GM19239 (cell line): ENCODE measurements around the gene GNG3.
"Not testable (repeated sequence)": the region's sequence is repeated elsewhere in the genome, so short reads cannot be mapped to it uniquely, and the experiment has no call there.

Experiments used
- DNase-seq: peaks from one replicate; pipeline ENCODE4 v3.0.0; 2011; ENCODE audit warnings: low spot score; ENCODE audit not compliant: insufficient read length
- FAIRE-seq: peaks from 2 replicates; lab custom pipeline; 2011; peaks lifted over from hg19 to GRCh38; lab: Jason Lieb, UNC

Gene GNG3

DNA sequence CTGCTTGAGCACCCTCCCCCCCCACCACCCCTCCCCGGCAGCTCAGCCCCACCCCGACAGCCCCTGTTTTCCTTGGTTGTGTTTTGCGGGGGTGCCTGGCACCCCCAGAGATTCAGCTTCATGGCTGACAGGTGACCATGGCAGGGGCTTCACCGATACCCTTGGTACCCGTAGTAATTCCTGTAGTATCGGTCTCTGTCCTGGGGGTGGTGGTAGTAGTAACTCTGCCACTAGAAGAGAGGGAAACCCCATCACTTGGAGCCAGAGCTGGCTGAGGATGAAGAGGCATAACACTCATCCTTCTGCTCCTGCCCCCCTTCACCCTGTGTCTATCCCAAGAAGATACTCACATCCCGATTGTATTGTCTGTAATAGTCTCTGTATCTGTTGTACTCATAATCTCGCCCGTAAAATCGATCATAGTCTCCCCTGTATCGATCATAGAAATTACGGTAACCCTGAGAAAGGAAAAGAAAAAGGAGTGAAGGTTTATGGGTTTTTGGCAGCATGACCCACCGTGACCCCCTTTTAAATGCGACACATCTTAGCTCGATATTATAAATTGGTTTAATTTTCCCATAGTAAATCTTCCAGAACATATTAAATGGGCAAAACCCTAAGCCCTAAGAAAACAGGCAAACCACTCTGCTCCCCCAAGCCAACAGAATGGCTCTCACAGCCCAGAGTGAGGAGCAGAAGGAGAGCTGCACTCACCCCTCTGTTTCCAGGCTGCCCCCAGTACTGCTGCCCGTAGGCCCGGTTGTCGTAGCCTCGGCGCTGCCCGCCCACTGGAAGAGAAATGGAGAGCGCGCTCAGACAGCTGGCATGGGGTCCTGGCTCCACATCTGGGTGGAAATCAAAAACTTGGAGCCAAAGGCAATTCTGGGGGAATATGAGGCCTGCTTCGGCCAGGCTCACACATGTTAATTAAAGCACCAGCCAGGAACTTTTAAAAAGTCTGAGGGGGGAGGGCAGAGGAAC, 8.0 kb downstream of the GNG3 start:
- FAIRE-seq, result no peak
- no peak for DNase-seq

DNA sequence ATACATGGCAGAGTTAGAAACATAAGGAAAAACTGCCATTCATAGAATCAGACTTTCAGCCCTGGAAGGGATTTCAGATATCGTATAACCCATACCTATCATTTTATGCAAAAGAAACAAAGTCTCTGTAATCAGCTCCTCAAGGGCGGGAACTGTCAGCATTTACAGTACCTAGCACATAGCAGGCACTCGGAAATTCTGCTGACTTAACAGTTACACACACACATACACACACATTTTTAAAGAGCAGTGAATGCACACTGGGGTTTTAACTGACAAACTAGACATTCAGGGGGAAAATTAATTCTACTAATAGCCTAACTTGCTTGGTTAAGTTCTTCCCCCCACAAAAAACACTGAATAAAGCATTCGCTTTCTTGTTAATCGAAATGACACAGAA, 8.7 kb downstream of the GNG3 start:
- DNase-seq, result no peak
- no peak for FAIRE-seq

DNA sequence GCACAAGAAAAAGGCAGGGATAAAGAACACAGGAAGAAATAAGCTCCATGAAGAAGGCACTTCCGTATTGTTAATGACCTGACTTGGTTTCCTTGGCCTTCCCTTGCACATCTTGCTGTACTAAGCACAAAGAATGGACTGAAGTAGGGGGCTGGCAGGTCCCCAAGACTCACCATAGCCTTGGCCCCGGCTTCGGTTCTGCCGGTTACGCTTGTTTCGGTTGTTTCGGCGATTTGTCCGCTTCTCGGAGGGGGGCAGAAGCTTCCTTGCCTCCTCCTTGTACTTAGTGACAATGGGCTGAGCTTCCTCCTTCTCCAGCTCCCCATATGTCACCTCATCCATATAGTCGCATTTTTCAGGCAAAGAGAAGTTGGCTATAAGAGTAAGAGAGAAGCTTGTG, 9.3 kb downstream of the GNG3 start:
- FAIRE-seq (no peak), DNase-seq (no peak)

DNA sequence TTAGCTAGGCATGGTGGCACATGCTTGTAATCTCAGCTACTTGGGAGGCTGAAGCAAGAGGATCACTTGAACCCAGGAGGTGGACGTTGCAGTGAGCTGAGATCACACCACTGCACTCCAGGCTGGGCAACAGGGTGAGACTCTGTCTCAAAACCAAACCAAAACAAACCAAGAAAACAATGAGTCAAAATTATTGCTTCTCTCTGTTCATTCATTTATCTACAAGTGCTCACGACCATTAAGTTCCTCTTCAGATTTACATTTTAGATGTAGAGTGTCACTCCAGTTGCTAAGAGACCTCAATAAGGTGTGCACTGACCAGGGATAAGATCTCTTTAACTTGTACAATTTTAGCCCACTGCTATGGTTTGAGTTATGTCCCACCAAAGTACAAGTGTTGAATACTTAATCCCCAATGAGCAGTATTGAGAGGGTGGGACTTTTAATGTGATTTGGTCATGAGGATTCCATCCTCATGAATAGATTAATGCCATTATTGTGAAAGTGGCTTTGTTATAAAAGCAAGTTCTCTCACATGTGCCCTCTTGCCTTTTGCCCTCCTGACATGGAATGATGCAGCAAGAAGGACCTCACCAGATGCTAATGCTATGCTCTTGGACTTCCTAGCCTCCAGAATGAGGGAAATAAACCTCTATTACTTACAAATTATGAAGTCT, 12.0 kb downstream of the GNG3 start:
- DNase-seq (no peak), FAIRE-seq (no peak)

DNA sequence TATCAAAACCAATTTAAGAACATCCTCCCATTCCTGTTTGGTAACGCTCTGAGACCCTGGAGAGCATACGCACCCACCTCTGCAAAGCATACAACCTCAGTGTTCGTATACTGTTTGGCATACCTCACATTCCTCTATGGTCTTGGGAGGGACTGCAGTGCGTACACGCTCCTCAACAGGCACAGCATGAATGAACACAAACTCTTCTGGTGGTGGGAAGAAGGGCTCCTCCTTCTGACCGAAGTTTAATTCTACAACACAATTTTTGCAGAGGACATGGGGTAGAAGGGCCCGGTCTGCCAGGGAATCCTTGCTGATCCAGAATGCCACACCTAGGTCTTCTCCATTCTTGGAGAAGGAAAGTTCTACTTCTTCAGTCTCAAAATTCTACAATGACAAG, 14.5 kb downstream of the GNG3 start:
- FAIRE-seq (no peak), DNase-seq (no peak)

DNA sequence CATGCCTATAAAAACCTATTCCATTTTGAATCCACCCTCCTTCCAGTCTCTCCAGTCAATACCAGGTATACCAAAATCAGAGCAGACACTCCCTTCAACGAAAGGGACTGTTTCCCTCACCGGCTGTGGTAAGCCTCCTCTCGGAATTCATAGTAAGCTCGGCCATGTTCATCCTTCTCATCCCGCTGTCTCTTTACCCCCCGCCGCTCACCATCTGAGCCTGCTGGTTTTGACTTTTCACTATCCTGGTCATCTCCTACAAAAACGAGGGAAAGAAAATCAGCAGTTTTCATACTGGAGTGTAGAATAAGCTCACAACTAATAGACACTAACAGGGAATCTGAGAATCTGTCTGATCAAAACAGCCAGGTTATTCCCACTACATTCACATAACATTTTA, 16.7 kb downstream of the GNG3 start:
- FAIRE-seq, result no peak

DNA sequence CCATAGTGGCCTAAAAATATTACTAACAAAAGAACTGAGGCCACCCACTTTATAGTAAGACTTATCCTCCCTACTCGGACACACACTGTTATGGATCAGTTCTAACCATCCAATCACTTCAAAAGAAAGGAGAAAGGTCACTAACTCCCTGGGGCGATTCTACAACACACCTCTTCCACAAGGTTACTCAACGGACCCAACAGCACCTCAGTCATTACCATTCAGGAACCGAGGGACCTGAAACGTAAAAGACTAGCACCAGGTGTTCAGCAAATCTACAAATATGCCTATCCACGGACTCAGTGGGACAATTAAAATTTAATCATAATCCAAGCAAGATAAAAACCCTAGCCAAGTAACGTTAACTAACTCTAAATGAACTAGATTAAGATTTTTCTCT, 18.2 kb downstream of the GNG3 start:
- no peak for DNase-seq
- FAIRE-seq, result no peak

More for the DNA sequence above, 16.7 kb downstream of the GNG3 start:
- DNase-seq, result no peak

DNA sequence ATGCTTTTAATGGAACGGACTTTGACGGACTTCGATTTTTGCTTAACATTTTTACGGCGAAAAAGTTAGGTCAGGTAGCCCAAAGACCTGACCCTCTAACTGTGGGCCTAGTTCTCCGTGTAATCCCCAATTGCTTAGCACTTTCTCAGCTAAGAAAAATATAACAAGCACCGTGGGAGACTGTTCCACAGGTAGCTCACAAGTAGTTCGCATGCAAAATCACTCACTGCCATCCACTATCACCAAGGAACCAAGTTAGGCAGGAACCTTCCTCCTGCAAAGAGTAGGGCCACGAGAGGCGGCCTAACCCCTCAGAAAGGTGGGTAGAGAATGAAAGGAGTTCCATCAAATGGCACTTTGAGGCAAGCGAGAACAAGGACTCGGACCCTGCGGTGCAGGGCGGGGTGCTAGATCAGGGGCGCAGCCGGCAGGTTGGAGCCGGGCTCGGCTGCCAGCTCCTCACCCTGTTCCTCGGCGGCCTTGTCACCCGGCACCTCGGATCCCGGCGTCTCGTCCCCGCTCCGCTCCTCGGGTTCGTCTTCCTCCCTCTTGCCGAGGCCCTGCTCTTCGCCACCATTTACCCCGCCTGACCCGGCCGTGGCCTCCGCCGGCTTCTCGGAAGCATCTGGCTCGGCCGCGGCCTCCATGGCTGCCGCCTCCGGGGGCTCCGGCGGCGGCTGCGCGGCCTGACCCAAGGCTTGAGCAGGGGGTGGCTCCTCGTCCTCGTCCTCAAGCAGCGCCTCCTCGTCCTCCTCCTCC, 18.9 kb downstream of the GNG3 start:
- no peak for DNase-seq
- no peak for FAIRE-seq

DNA sequence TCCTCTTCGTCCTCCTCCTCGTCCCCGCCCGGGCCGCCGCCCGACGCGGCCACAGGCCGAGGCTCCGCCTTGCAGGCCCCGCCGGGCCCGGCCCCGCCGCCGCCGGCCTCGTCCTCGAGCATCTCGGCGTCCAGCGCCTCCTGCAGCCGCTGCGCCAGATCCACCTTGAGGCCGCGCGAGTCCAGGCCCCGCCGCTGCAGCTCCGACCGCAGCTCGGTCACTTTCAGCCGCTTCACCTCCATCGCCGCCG, 19.4 kb downstream of the GNG3 start:
- DNase-seq, result no peak
- no peak for FAIRE-seq

DNA sequence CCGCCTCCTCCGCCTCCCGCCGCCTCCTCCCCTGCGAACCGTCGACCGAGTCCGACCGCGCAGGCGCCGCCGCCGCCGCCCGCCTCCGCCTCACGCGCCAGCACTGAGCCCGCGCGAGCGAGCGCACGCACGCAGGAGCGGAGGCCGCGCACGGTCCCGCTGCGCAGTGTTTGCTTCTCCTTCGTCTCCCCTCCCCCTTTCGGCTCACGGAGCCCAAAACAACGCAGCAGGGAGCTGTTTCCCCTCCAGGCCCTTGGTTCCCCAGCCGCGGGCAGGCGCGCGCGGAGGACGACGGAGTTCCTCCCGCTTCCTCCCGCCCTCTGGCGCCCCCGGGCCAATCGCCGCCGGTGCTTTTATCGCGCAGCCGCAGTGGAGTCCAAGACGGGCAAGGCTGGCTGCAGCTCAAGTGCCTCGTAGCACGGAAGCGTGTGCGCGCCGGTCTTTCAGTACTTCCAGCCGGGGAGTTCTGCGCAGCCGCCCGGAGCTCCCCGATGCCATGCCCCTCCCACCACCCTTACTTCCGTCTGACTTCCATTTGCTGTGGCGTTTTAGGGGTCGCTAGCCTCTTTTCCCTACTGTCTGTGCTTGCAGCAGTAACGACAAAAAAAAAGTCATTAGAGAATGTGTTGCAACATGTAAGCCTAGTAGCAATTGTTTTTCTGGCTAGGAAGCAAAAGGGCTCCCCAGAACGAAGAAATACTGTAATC, 19.8 kb downstream of the GNG3 start, which contains the start of gene HNRNPUL2:
HNRNPUL2 (minus strand) TSS at position 293 of the 707 bp plus-strand sequence. CDS start 301 bp downstream, outside the sequence.
- FAIRE-seq (no peak), DNase-seq (peak; percentile 91)

DNA sequence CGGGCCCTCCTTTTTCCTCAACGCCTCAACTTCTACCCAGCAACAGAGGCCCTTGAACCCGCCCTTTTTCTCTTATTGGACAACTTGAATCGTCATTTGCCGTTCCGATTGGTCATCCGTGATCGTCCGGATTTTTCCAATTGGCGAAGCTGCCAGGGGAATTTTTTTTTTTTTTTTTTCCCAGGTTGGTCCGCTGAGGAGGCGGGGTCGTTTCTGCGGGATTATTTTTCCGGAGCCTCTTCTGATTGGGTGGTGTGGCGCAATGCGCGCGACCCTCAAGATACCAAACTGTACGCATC, 20.3 kb downstream of the GNG3 start:
- peak; percentile 38 for DNase-seq
- FAIRE-seq, result peak; percentile 91

DNA sequence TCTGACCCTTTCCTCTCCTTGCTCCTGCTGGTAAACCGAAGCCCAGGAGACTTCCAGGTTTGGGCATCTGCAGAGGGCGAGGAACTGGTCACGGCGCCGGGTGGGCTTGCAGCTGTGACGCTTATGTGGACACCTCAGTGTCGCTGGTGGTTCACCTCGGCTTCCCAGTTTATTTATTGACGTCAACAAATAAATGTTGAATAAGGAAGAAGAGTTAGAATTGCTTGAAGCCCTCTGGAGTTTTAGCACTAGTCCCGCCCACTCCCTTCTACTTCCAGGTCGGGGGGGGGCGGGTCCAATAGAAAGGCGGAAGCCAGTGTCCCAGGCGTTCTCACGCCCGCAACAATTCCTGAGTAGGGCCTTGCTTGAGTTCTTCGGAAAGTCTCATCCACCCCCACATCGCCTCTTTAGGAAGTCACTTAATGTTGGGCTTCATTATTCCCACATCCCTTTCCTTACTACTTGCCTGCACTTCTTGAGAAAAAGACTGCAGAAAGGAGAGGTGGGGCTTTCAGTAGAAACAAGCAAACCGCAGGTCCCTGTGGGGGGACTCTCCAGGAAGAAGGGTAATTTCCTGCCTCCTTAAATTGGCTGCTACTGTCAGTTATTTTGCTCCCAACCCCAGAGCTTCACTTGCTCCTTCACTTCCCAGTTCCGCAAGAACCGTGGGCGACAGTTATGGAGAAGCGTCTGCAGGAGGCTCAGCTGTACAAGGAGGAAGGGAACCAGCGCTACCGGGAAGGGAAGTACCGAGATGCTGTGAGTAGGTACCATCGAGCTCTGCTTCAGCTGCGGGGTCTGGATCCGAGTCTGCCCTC, 20.9 kb downstream of the GNG3 start, which contains the start of gene TTC9C:
TTC9C (plus strand) TSS at position 316 of the 818 bp plus-strand sequence; CDS start at position 679, 363 bp downstream.
- DNase-seq, result peak; percentile 48
- peak; percentile 80 for FAIRE-seq

DNA sequence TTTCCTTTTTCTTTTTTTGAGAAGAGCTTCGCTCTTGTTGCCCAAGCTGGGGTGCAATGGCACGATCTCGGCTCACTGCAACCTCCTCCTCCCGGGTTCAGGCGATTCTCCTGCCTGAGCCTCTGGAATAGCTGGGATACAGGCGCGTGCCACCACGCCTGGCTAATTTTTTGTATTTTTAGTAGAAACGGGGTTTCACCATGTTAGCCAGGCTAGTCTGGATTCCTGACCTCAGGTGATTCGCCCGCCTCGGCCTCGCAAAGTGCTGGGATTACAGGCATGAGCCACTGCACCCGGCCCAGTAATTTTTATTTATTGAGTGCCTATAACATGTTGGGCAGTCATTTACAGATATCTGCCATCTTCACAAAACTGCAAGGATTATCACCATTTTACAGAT, 22.6 kb downstream of the GNG3 start:
- not testable (repeated sequence) for DNase-seq, FAIRE-seq

DNA sequence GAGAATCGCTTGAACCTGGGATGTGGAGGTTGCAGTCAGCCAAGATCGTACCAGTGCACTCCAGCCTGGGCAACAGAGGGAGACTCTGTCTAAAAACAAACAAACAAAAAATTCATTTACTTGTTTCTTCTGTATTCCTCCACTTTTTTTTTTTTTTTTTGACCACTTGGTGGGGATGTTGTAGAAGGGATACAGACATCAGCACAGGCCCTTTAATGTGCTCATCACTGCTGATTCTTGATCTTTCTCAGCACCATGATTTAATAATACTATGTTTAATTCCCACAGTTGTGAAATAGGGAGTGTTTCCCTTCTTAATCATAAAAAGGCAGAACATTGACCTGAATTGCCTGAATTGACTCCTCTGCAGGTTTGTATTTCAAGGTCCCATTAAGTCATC, 25.4 kb downstream of the GNG3 start:
- FAIRE-seq (no peak), DNase-seq (no peak)

DNA sequence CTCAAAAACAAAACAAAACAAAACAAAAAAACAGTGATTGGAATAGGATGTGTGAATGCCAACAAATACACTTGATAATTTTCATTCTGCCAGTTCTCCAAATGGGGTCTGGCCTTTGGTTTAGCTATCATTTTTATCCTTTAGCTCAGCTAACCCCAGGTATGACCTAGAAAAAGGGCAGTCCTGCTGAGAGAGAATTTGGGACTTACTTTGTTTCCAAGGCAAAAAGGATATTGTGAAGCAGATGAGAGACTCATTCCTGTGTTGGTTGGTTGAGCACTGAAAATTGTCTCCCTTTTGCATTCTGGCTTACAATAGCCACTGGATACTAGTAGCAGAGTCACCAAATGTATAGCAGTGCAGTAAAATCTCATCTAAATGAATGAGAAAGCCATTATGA, 29.7 kb downstream of the GNG3 start:
- DNase-seq, result no peak
- no peak for FAIRE-seq

DNA sequence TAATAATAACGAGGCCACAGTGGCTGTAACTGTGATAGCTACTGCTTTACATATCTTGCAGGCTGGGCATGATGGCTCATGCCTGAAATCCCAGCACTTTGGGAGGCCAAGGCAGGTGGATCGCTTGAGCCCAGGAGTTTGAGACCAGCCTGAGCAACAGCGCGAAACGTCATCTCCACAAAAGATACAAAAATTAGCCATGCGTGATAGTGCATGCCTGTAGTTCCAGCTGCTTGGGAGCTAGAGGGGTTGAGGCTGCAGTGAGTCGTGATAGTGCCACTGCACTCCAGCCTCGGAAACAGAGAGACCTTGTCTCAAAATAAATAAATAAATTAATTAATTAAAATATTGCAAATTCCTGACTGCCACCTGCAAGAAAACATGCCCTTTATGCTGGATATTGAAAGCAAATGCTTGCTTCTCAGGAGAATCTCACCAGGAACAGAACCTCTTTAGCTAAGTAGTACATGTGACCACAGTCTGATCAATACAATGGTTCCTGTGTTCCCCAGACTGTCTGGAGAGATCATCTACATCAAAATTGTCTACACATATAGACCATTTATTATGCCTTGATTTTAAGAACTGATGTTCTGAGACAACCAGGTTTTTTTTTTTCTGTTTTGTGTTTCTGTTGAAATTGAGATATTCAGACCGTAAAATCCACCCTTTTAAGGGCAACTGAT, 40.1 kb downstream of the GNG3 start:
- FAIRE-seq (no peak), DNase-seq (no peak)

DNA sequence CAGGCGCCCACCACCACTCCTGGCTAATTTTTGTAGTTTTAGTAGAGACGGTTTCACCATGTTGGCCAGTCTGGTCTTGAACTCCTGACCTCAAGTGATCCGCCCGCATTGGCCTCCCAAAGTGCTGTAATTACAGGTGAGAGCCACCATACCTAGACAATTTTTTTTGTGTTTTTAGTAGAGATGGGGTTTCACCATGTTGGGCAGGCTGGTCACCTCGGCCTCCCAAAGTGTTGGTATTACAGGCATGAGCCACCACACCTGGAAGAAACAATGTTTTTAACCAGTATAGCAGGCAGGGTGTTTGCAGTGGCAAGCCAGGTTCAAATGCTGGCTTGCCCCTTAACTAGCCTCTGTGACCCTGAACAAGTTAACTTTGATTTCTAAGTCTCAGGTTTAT, 42.5 kb downstream of the GNG3 start:
- DNase-seq, FAIRE-seq: not testable (repeated sequence)

DNA sequence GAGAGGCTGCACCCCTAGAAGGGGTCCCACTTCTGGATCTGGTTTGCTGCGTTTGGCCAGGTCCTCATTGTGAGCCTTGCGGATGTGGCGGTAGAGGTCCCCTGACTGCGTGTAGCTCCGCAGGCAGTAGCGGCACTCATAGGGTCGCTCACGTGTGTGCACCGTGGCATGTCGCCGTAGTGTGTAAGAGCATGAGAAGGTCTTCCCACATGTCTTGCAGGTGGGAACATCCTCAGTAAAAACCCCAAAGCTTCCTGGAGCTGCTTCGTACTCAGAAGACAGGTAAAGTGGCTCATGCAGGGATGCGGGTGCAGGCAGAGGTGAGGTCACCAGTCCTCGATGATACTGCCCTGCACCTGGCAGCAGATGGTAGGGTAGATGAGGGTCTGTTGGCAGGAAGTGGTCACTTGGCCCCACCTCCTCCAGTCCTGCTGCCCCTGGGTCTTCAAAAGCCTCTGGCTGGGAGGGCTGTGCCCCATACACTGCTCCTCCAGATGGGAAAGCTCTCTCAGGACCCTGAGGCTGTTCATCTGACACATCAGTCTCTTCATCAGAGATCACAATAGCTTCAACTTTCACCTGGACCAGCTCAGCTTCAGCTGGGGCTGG, 44.8 kb downstream of the GNG3 start:
- no peak for FAIRE-seq

More for the DNA sequence above, 44.8 kb downstream of the GNG3 start:
- DNase-seq, result no peak
